ENCODE measurements around the gene PCNT.

DNA sequence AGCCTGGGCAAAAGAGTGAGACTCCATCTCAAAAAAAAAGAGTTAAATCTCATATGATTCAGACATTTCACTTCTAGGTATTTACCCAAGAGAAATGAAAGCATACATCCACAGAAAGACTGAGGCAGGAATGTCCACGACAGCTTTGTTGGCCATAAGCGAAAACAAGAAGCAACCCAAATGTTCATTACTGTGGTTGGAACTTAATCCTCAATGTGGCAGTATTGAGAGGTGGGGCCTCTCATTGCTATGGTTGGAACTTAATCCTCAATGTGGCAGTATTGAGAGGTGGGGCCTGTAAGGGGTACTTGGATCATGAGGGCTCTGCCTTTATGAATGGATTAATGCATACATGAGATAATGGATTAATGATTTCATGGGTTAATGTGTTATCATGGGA is 15.5 kb upstream of the PCNT start:
- TF ChIP-seq EZH2 (IDR thresholded peaks at IDR 0.05; ENCODE audit: borderline replicate concordance, low read length): no peak
- no peak for TF ChIP-seq CTCF (conservative IDR thresholded peaks at IDR 0.05 in 1 of 2, IDR thresholded peaks at IDR 0.05 in 1 of 2; ENCODE audit: extremely low read depth in 1 of 2, insufficient read depth in 1 of 2, low read depth in 1 of 2, low read length in 2 of 2)

All from mammary epithelial cell (primary cell).